K562 (cell line): ENCODE results near the gene STON2. TPM values are rescaled to one million over a fixed set of nuclear protein-coding genes. Genes with fewer than 3 reads are reported as not detected.

Source experiments
- IRF2 ChIP-seq: sonication (generic); formaldehyde crosslinking; IDR thresholded peaks from 2 replicates; pipeline ENCODE4 v1.8.1; 2022; ENCODE audit warnings: mild to moderate bottlenecking, missing genetic modification reagents
- KDM5B ChIP-seq: fragments of 200-600 bp; sonication (generic); IDR thresholded peaks from 2 replicates; pipeline ENCODE4 v1.6.1; 2012; ENCODE audit warnings: low read depth, mild to moderate bottlenecking, moderate library complexity, low read length, control low read depth, inconsistent platforms; ENCODE audit not compliant: insufficient replicate concordance
- LEF1 ChIP-seq: fragments of 450-650 bp; IDR thresholded peaks from 2 replicates; pipeline ENCODE4 v1.6.1; 2016; ENCODE audit warnings: mild to moderate bottlenecking
- MED1 ChIP-seq: sonication (generic); formaldehyde crosslinking; IDR thresholded peaks from 2 replicates; pipeline ENCODE4 v1.8.1; 2023; ENCODE audit warnings: missing genetic modification reagents, borderline replicate concordance
- NFE2L1 ChIP-seq: fragments of 450-650 bp; IDR thresholded peaks from 2 replicates; pipeline ENCODE4 v1.6.1; 2016; ENCODE audit warnings: missing genetic modification characterization, low read depth, mild to moderate bottlenecking, missing compliant biosample characterization, moderate library complexity, borderline replicate concordance
- NFIC ChIP-seq: fragments of 450-650 bp; IDR thresholded peaks from 2 replicates; pipeline ENCODE4 v1.6.1; 2017; ENCODE audit warnings: mild to moderate bottlenecking, inconsistent platforms
- RNF2 ChIP-seq: sonication (generic); IDR thresholded peaks from 2 replicates; pipeline ENCODE4 v1.6.1; 2016
- TCF7L2 ChIP-seq: fragments of 150-350 bp; IDR thresholded peaks from 2 replicates; pipeline ENCODE4 v1.6.1; 2016; ENCODE audit warnings: low read depth, mild to moderate bottlenecking, low read length, moderate library complexity
- ZFP36 ChIP-seq: fragments of 150-350 bp; IDR thresholded peaks from 2 replicates; pipeline ENCODE4 v1.6.1; 2018; ENCODE audit warnings: low read length, low read depth; ENCODE audit not compliant: partially characterized antibody
- ZNF644 ChIP-seq: fragments of 200-800 bp; sonication (Bioruptor generic); IDR thresholded peaks from 2 replicates; pipeline ENCODE4 v1.6.1; 2016; ENCODE audit warnings: low read depth, missing genetic modification characterization, missing compliant biosample characterization
- polyA plus RNA-seq, 8 experiments: library from polyadenylated mRNA; depleted of rRNA in 4 of 8; stranded (reverse) in 5 of 8; unstranded in 3 of 8; fragments of >200 nt; fragmentation: Nextera tagmentation in 2 of 8; fragmentation: Illumina TruSeq in 1 of 8; extraction: Ambion mirVana in 2 of 8; extraction: Trizol in 1 of 8; gene quantifications; 2 replicates each; pipeline versions ENCODE4 v1.2.1 to v1.2.3, GENCODE V29; 2011 to 2014; ENCODE audit warnings: inconsistent platforms in 1 of 8, missing spikeins in 1 of 8
- total RNA-seq, 7 experiments: library from RNA; depleted of rRNA in 6 of 7; stranded (reverse); fragments of >200 nt in 6 of 7; fragmentation: Illumina TruSeq in 2 of 7; extraction: Trizol in 2 of 7; gene quantifications; 2 replicates each; pipeline versions ENCODE4 v1.2.1 to v1.2.3, GENCODE V29; 2011 to 2021; ENCODE audit warnings: low replicate concordance in 1 of 7
- TF ChIP-seq, protein P1 (sequence below): fragments of 250-450 bp; sonication (Bioruptor Pico); IDR thresholded peaks from 2 replicates; pipeline ENCODE4 v1.4.0; 2020
- TF ChIP-seq, protein P2 (sequence below): sonication (generic); formaldehyde crosslinking; IDR thresholded peaks from 2 replicates; pipeline ENCODE4 v1.8.0; 2023; ENCODE audit warnings: missing genetic modification reagents, mild to moderate bottlenecking, borderline replicate concordance

The STON2 gene
- total and polyA plus RNA-seq, 9 of the 15 experiments (the other 6 are each of a cell fraction or from before 2014, with no cell fraction given), result 7.8 to 99.3 (median 53.5) TPM

DNA sequence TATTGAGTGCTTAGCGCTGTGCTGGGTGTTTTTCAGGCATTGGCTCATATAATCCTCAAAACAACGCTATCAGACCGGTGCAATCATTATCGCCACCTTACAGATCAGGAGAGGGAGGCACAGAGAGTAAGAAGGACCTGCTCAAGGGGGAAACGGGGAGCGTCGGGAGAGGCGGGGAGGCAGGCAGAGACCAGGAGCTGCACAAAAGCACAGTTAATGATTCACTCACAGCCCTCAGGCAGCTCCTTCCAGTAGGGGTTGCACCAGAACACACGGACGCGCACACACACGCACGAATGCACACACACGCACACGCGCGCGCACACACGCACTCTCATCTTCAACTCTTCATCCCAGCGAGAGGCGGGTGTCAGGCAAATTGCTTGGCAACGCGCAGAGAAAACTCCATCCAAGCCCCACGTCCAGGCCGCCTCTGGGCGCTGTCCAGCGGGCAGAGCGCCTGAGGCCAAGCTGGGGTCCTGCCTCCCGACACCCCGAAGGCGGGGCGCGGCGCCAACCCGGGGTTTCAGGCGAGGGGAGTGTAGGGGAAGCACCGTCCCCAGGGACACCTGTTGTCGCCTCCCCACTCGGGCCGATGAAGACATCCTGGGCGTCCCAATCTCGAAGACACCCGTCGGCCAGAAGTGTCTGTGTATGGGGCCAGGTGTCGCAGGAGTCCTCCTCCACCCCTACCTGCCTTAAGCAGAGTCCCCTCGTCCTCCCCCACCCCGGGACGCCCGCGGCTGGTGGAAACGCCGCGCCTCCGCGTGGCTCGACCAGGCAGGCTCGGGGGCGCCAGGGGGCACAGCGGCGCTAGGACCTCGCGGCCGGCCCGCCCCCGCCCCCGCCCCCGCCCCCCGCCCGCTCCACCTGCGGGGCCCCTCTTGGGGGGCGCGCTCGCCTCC, 35.5 kb upstream of the STON2 start (continued):
- no peak for TF ChIP-seq KDM5B
- no peak for TF ChIP-seq MED1 (CRISPR knock-in tag)
- TF ChIP-seq NFIC, result peak; percentile 19; the same call in 1 of the 2 replicates
- no peak for TF ChIP-seq TCF7L2
- no peak for TF ChIP-seq IRF2
- TF ChIP-seq RNF2, result no peak
- TF ChIP-seq, protein P1, sequence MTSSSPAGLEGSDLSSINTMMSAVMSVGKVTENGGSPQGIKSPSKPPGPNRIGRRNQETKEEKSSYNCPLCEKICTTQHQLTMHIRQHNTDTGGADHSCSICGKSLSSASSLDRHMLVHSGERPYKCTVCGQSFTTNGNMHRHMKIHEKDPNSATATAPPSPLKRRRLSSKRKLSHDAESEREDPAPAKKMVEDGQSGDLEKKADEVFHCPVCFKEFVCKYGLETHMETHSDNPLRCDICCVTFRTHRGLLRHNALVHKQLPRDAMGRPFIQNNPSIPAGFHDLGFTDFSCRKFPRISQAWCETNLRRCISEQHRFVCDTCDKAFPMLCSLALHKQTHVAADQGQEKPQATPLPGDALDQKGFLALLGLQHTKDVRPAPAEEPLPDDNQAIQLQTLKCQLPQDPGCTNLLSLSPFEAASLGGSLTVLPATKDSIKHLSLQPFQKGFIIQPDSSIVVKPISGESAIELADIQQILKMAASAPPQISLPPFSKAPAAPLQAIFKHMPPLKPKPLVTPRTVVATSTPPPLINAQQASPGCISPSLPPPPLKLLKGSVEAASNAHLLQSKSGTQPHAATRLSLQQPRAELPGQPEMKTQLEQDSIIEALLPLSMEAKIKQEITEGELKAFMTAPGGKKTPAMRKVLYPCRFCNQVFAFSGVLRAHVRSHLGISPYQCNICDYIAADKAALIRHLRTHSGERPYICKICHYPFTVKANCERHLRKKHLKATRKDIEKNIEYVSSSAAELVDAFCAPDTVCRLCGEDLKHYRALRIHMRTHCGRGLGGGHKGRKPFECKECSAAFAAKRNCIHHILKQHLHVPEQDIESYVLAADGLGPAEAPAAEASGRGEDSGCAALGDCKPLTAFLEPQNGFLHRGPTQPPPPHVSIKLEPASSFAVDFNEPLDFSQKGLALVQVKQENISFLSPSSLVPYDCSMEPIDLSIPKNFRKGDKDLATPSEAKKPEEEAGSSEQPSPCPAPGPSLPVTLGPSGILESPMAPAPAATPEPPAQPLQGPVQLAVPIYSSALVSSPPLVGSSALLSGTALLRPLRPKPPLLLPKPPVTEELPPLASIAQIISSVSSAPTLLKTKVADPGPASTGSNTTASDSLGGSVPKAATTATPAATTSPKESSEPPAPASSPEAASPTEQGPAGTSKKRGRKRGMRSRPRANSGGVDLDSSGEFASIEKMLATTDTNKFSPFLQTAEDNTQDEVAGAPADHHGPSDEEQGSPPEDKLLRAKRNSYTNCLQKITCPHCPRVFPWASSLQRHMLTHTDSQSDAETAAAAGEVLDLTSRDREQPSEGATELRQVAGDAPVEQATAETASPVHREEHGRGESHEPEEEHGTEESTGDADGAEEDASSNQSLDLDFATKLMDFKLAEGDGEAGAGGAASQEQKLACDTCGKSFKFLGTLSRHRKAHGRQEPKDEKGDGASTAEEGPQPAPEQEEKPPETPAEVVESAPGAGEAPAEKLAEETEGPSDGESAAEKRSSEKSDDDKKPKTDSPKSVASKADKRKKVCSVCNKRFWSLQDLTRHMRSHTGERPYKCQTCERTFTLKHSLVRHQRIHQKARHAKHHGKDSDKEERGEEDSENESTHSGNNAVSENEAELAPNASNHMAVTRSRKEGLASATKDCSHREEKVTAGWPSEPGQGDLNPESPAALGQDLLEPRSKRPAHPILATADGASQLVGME (CRISPR knock-in tag), result peak; percentile 46; the same call in 1 of the 2 replicates
- TF ChIP-seq NFE2L1 (tag), result no peak
- TF ChIP-seq ZFP36, result no peak
- no peak for TF ChIP-seq LEF1
- TF ChIP-seq, protein P2, sequence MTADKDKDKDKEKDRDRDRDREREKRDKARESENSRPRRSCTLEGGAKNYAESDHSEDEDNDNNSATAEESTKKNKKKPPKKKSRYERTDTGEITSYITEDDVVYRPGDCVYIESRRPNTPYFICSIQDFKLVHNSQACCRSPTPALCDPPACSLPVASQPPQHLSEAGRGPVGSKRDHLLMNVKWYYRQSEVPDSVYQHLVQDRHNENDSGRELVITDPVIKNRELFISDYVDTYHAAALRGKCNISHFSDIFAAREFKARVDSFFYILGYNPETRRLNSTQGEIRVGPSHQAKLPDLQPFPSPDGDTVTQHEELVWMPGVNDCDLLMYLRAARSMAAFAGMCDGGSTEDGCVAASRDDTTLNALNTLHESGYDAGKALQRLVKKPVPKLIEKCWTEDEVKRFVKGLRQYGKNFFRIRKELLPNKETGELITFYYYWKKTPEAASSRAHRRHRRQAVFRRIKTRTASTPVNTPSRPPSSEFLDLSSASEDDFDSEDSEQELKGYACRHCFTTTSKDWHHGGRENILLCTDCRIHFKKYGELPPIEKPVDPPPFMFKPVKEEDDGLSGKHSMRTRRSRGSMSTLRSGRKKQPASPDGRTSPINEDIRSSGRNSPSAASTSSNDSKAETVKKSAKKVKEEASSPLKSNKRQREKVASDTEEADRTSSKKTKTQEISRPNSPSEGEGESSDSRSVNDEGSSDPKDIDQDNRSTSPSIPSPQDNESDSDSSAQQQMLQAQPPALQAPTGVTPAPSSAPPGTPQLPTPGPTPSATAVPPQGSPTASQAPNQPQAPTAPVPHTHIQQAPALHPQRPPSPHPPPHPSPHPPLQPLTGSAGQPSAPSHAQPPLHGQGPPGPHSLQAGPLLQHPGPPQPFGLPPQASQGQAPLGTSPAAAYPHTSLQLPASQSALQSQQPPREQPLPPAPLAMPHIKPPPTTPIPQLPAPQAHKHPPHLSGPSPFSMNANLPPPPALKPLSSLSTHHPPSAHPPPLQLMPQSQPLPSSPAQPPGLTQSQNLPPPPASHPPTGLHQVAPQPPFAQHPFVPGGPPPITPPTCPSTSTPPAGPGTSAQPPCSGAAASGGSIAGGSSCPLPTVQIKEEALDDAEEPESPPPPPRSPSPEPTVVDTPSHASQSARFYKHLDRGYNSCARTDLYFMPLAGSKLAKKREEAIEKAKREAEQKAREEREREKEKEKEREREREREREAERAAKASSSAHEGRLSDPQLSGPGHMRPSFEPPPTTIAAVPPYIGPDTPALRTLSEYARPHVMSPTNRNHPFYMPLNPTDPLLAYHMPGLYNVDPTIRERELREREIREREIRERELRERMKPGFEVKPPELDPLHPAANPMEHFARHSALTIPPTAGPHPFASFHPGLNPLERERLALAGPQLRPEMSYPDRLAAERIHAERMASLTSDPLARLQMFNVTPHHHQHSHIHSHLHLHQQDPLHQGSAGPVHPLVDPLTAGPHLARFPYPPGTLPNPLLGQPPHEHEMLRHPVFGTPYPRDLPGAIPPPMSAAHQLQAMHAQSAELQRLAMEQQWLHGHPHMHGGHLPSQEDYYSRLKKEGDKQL (CRISPR knock-in tag), result no peak
- TF ChIP-seq ZNF644 (tag), result no peak
